PFSK-1 (cell line): Measurements from ENCODE around the gene PTPRO.

Source experiments
- POLR2AphosphoS5 ChIP-seq: IDR thresholded peaks from 2 replicates; pipeline ENCODE4 v1.6.1; 2012; ENCODE audit warnings: low read depth, mild to moderate bottlenecking, control low read depth, low read length, moderate library complexity
- TAF1 ChIP-seq: IDR thresholded peaks from 2 replicates; pipeline ENCODE4 v1.6.1; 2012; ENCODE audit warnings: low read length, control low read depth, borderline replicate concordance; ENCODE audit not compliant: insufficient read depth

- TF ChIP-seq POLR2AphosphoS5 (no peak), TAF1 (no peak)
These were observed 106.3 kb downstream of the PTPRO start for GRCh38 chr12:15428632-15429031.
